Upper lobe of left lung (tissue), 6 donors: ENCODE results near the gene C17orf100. TPM values are rescaled to one million over a fixed set of nuclear protein-coding genes. Genes with fewer than 3 reads are reported as not detected.

Experiments used
- ATAC-seq, 2 donors: fragments of 200-7000 bp; cut with Tn5 transposase; one replicate each; pipeline ENCODE4 v1.9.1; 2022; ENCODE audit warnings: mild to moderate bottlenecking in 2 of 2, moderate library complexity in 2 of 2; ENCODE audit not compliant: low FRiP score in 2 of 2
- DNase-seq, 2 donors: peaks; one replicate each; pipeline ENCODE4 v3.0.0-alpha.2; 2019 to 2020
- H3K27ac ChIP-seq, 4 donors: fragments of 200-600 bp; sonication (generic); one replicate each; pipeline ENCODE4 v1.5.1; 2016 to 2019
- H3K27me3 ChIP-seq, 4 donors: fragments of 200-600 bp; sonication (generic); one replicate each; pipeline ENCODE4 v1.5.1; 2017 to 2019
- H3K36me3 ChIP-seq, 4 donors: fragments of 200-600 bp; sonication (generic); one replicate each; pipeline ENCODE4 v1.5.1; 2016 to 2019
- H3K4me1 ChIP-seq, 4 donors: fragments of 200-600 bp; sonication (generic); one replicate each; pipeline ENCODE4 v1.5.1; 2018 to 2019
- H3K4me3 ChIP-seq, 4 donors: fragments of 200-600 bp; sonication (generic); one replicate each; pipeline ENCODE4 v1.5.1; 2017 to 2019; ENCODE audit warnings: mild to moderate bottlenecking in 2 of 4, moderate library complexity in 1 of 4
- H3K9me3 ChIP-seq, 4 donors: fragments of 200-600 bp; sonication (generic); one replicate each; pipeline ENCODE4 v1.5.1; 2018 to 2019
- CTCF ChIP-seq, 6 experiments: fragments of 450-650 bp in 4 of 6; fragments of 200-600 bp in 2 of 6; sonication (generic) in 2 of 6; IDR thresholded peaks; one replicate each; pipeline ENCODE4 v1.5.1; 2016 to 2019; ENCODE audit warnings: antibody characterized with exemption in 6 of 6
- EP300 ChIP-seq, 4 donors: sonication (generic); formaldehyde crosslinking; IDR thresholded peaks; one replicate each; pipeline ENCODE4 v1.5.1; 2017; ENCODE audit warnings: antibody characterized with exemption in 4 of 4, control low read depth in 2 of 4
- POLR2A ChIP-seq, 4 donors: fragments of 450-650 bp; IDR thresholded peaks; one replicate each; pipeline ENCODE4 v1.5.1; 2016 to 2017; ENCODE audit warnings: antibody characterized with exemption in 4 of 4, mild to moderate bottlenecking in 2 of 4
- POLR2AphosphoS5 ChIP-seq, 2 donors: sonication (generic); formaldehyde crosslinking; IDR thresholded peaks; one replicate each; pipeline ENCODE4 v1.5.1; 2017; ENCODE audit warnings: antibody characterized with exemption in 2 of 2
- WGBS, 2 donors: methylation state at CpG; one replicate each; pipeline ENCODE4 v1.1.5; 2017 to 2018; 5-methylcytosine and 5-hydroxymethylcytosine counted together
- small RNA-seq, 4 donors: library from RNA; depleted of rRNA; stranded (forward); fragments of <200 nt; gene quantifications; one replicate each; pipeline ENCODE3, GENCODE V24; 2016
- total RNA-seq, 6 donors: library from RNA; depleted of rRNA in 4 of 6; stranded (reverse); fragments of >200 nt in 4 of 6; gene quantifications; one replicate each; pipeline versions ENCODE4 v1.1.0 to v1.2.1, GENCODE V29; 2016 to 2021
- donor health status: DM: no; HTN: no; CAD: no; lungs with moderate emphysema.
- donor health status: DM: no; HTN: yes; CAD: no; lungs with severe emphysema.

Gene C17orf100
- total RNA-seq, 6 donors from 2014 or later, result 0.78 to 7.3 (median 1.3) TPM

- Histone ChIP-seq H3K4me1 (no peaks in the 10 kb centered on the region), H3K27ac (no peak overlapping the region), H3K9me3 (no peaks in the 10 kb centered on the region), H3K4me3 (no peak overlapping the region), H3K36me3 (no peaks in the 10 kb centered on the region), H3K27me3 (peaks cover 0 to under 1% (median 0%) of the 10 kb centered on the region in 4 donors)
- WGBS, 2 donors, result 18 to 22% methylated on average over 8 to 11 of the region's 11 CpGs
- TF ChIP-seq POLR2AphosphoS5 (IDR thresholded peaks at IDR 0.05), result no peak
- no peak for TF ChIP-seq EP300 (IDR thresholded peaks at IDR 0.05)
- TF ChIP-seq POLR2A (IDR thresholded peaks at IDR 0.05), result no peak
- no peak for TF ChIP-seq CTCF (IDR thresholded peaks at IDR 0.05)
- DNase-seq (no peak), ATAC-seq (peak in 1 of 2 donors; percentile 50)
Observed at GRCh38 chr17:6701719-6702118, 50.2 kb downstream of the C17orf100 start.

GRCh38 chr17:6702567-6703215 is 51.1 kb downstream of the C17orf100 start:
- WGBS, 2 donors, result 93 to 100% methylated on average over 1 to 15 of the region's 16 CpGs
- Histone ChIP-seq H3K36me3 (no peaks in the 10 kb centered on the region), H3K27me3 (peaks cover 0 to 3% (median 0%) of the 10 kb centered on the region in 4 donors), H3K9me3 (no peaks in the 10 kb centered on the region), H3K4me3 (no peak overlapping the region), H3K4me1 (no peaks in the 10 kb centered on the region), H3K27ac (no peak overlapping the region)
- TF ChIP-seq EP300 (IDR thresholded peaks at IDR 0.05) (no peak), CTCF (IDR thresholded peaks at IDR 0.05) (no peak), POLR2A (IDR thresholded peaks at IDR 0.05) (no peak), POLR2AphosphoS5 (IDR thresholded peaks at IDR 0.05) (no peak)
- DNase-seq, result peak in 1 of 2 donors; percentile 73
- peak in 1 of 2 donors; percentile 7 for ATAC-seq

Small RNAs within 50 kb of the gene (small RNA-seq; reads per million reads assigned to genes)
- 0 to 0.49 (median 0.03) reads per million in 4 donors for gene MIR4520-1

Other genes with a start within 250 kb of the C17orf100 start
- not detected for gene AIPL1, start 216.6 kb upstream of the C17orf100 start, total RNA-seq
- gene PIMREG, start 207.3 kb upstream of the C17orf100 start, total RNA-seq, result 1 to 10 TPM in 1 of 6 donors, under 1 TPM in 3, not detected in 2; 0.67 to 1.3 (median 0.77) TPM
- gene PITPNM3, start 95.2 kb upstream of the C17orf100 start, total RNA-seq, result 10 to 100 TPM; 10.3 to 16.3 (median 12.5) TPM
- 10 to 100 TPM; 12.4 to 58.7 (median 19.7) TPM for gene KIAA0753, start 11.1 kb upstream of the C17orf100 start, total RNA-seq
- 100 to 1,000 TPM in 1 of 6 donors, 10 to 100 TPM in 5; 36.7 to 176 (median 67.0) TPM for gene TXNDC17, start 10.7 kb upstream of the C17orf100 start, total RNA-seq
- gene MED31, start 157 bp upstream of the C17orf100 start, total RNA-seq, result 10 to 100 TPM in 3 of 6 donors, 1 to 10 TPM in 3; 1.8 to 22.9 (median 13.2) TPM
- under 1 TPM in 2 of 6 donors, not detected in 4; 0.09 to 0.27 TPM for gene SLC13A5, start 61.6 kb downstream of the C17orf100 start, total RNA-seq
- gene XAF1, start 104.3 kb downstream of the C17orf100 start, total RNA-seq, result 100 to 1,000 TPM in 2 of 6 donors, 10 to 100 TPM in 4; 24.3 to 245 (median 75.2) TPM
- 1 to 10 TPM in 1 of 6 donors, under 1 TPM in 1, not detected in 4; 0.33 to 3.1 TPM for gene FBXO39, start 124.5 kb downstream of the C17orf100 start, total RNA-seq
- 10 to 100 TPM in 1 of 6 donors, 1 to 10 TPM in 4, under 1 TPM in 1; 0.54 to 25.6 (median 4.6) TPM for gene TEKT1, start 180.0 kb downstream of the C17orf100 start, total RNA-seq